Measurements from ENCODE around the gene MYO1D.

GRCh38 chr17:32831627-32832243 is 45.2 kb downstream of the MYO1D start:
- no peak for TF ChIP-seq CTCF (IDR thresholded peaks at IDR 0.05)
- no peak for TF ChIP-seq POLR2A (IDR thresholded peaks at IDR 0.05)
